Measurements from ENCODE around the gene FBXW7. TPM values are rescaled to one million over a fixed set of nuclear protein-coding genes. Genes with fewer than 3 reads are reported as not detected.

FBXW7 gene
- total RNA-seq, 1 experiment from 2014 or later = 23.0 TPM

GRCh38 chr4:152564336-152564735 is 28.4 kb upstream of the FBXW7 start:
- H3K27me3 Mint-ChIP-seq (ENCODE audit: low read depth) = no peaks in the 10 kb centered on the region
- ChIA-PET POLR2A (interaction anchor here (0.5 kb wide), 1 partner anchor 29 kb away, joined by 4 read pairs; no protein-coding TSS in a partner anchor), CTCF (interaction anchor here (1.8 kb wide), 1 partner anchor 63 kb away, joined by 6 read pairs; no protein-coding TSS in a partner anchor)
- no peaks in the 10 kb centered on the region for H3K36me3 Mint-ChIP-seq
- DNase-seq (ENCODE audit: low spot score) (no peak), ATAC-seq (no peak)
- no peaks in the 10 kb centered on the region for H3K4me1 Mint-ChIP-seq
- H3K27ac Mint-ChIP-seq = no peak overlapping the region
- no peak overlapping the region for H3K4me3 Mint-ChIP-seq
- H3K9me3 Mint-ChIP-seq = no peaks in the 10 kb centered on the region
- TF ChIP-seq NR3C1 (CRISPR knock-in tag; conservative IDR thresholded peaks at IDR 0.05; ENCODE audit: low read depth) = no peak
- no peak for TF ChIP-seq MXD4 (CRISPR knock-in tag; IDR thresholded peaks at IDR 0.05; ENCODE audit: borderline replicate concordance)

GRCh38 chr4:152563209-152563608 is 27.3 kb upstream of the FBXW7 start:
- no peaks in the 10 kb centered on the region for H3K27me3 Mint-ChIP-seq (ENCODE audit: low read depth)
- CTCF ChIA-PET = no interaction called here
- no peak overlapping the region for H3K27ac Mint-ChIP-seq
- no peak overlapping the region for H3K4me3 Mint-ChIP-seq
- H3K36me3 Mint-ChIP-seq = no peaks in the 10 kb centered on the region
- TF ChIP-seq ZNF121 (CRISPR knock-in tag; IDR thresholded peaks at IDR 0.05) (no peak), FOXP1 (CRISPR knock-in tag; IDR thresholded peaks at IDR 0.05; ENCODE audit: borderline replicate concordance) (no peak), SMAD3 (CRISPR knock-in tag; IDR thresholded peaks at IDR 0.05; ENCODE audit: borderline replicate concordance) (no peak), ERG (CRISPR knock-in tag; IDR thresholded peaks at IDR 0.05) (no peak), USF2 (CRISPR knock-in tag; IDR thresholded peaks at IDR 0.05) (no peak), HMGA2 (CRISPR knock-in tag; IDR thresholded peaks at IDR 0.05) (no peak), ZMAT4 (CRISPR knock-in tag; IDR thresholded peaks at IDR 0.05) (no peak), TP53 (CRISPR knock-in tag; IDR thresholded peaks at IDR 0.05) (no peak), ZNF138 (CRISPR knock-in tag; conservative IDR thresholded peaks at IDR 0.05) (no peak), PRRX2 (CRISPR knock-in tag; IDR thresholded peaks at IDR 0.05) (no peak), MLX (CRISPR knock-in tag; IDR thresholded peaks at IDR 0.05) (no peak), STAT6 (CRISPR knock-in tag; conservative IDR thresholded peaks at IDR 0.05; ENCODE audit: low read depth) (no peak), RORB (CRISPR knock-in tag; IDR thresholded peaks at IDR 0.05) (no peak), ZNF416 (CRISPR knock-in tag; IDR thresholded peaks at IDR 0.05) (no peak), GTF2I (CRISPR knock-in tag; conservative IDR thresholded peaks at IDR 0.05) (no peak), RELA (CRISPR knock-in tag; IDR thresholded peaks at IDR 0.05; ENCODE audit: borderline replicate concordance) (no peak), FOXK1 (CRISPR knock-in tag; IDR thresholded peaks at IDR 0.05) (no peak)
- DNase-seq (ENCODE audit: low spot score) = no peak
- no peaks in the 10 kb centered on the region for H3K4me1 Mint-ChIP-seq
- H3K9me3 Mint-ChIP-seq = no peaks in the 10 kb centered on the region
- POLR2A ChIA-PET = no interaction called here
- no peak for ATAC-seq

- no peaks in the 10 kb centered on the region for H3K36me3 Mint-ChIP-seq
- no peak for TF ChIP-seq E2F1 (CRISPR knock-in tag; IDR thresholded peaks at IDR 0.05)
- TF ChIP-seq TP53 (CRISPR knock-in tag; IDR thresholded peaks at IDR 0.05) = no peak
- TF ChIP-seq IRF1 (CRISPR knock-in tag; IDR thresholded peaks at IDR 0.05) = no peak
- TF ChIP-seq ZNF232 (CRISPR knock-in tag; IDR thresholded peaks at IDR 0.05) = no peak
- TF ChIP-seq PRDM15 (CRISPR knock-in tag; IDR thresholded peaks at IDR 0.05) = no peak
Measured at GRCh38 chr4:152559641-152560040, 23.7 kb upstream of the FBXW7 start.

More at GRCh38 chr4:152559641-152560040, 23.7 kb upstream of the FBXW7 start:
- H3K4me3 Mint-ChIP-seq = no peak overlapping the region
- no peak for DNase-seq (ENCODE audit: low spot score)
- no peak overlapping the region for H3K27ac Mint-ChIP-seq
- ATAC-seq = no peak
- CTCF ChIA-PET = no interaction called here
- H3K27me3 Mint-ChIP-seq (ENCODE audit: low read depth) = no peaks in the 10 kb centered on the region
- POLR2A ChIA-PET = no interaction called here
- no peaks in the 10 kb centered on the region for H3K9me3 Mint-ChIP-seq
- H3K4me1 Mint-ChIP-seq = peaks cover 3% of the 10 kb centered on the region

All from WTC11 (cell line).